Keratinocyte (primary cell): ENCODE measurements around the gene ABCC11. TPM values are rescaled to one million over a fixed set of nuclear protein-coding genes. Genes with fewer than 3 reads are reported as not detected.

Experiments used
- DNase-seq: peaks from one replicate; pipeline ENCODE4 v3.0.0-alpha.2; 2011; ENCODE audit warnings: low read depth, missing footprints, low spot score
- FAIRE-seq: peaks from 2 replicates; lab custom pipeline; 2011; peaks lifted over from hg19 to GRCh38; lab: Jason Lieb, UNC
- H2AFZ ChIP-seq: 2 replicates; pipeline ENCODE4 v1.6.0; 2012; ENCODE audit warnings: low read length, control low read depth, inconsistent platforms; ENCODE audit not compliant: control insufficient read depth
- H3K27ac ChIP-seq: 2 replicates; pipeline ENCODE4 v1.5.1; 2011; ENCODE audit warnings: low read length; ENCODE audit not compliant: control insufficient read depth, insufficient read depth
- H3K27me3 ChIP-seq: 3 replicates; pipeline ENCODE4 v1.6.0; 2011; ENCODE audit warnings: low read length; ENCODE audit not compliant: control insufficient read depth, insufficient read depth; ENCODE audit errors: extremely low read depth
- H3K36me3 ChIP-seq, 2 experiments: 2 replicates in 1 of 2; 3 replicates in 1 of 2; pipeline ENCODE4 v1.5.1; 2011; ENCODE audit warnings: low read length in 2 of 2, mild to moderate bottlenecking in 1 of 2; ENCODE audit not compliant: control insufficient read depth in 2 of 2, insufficient read depth in 2 of 2; ENCODE audit errors: extremely low read depth in 1 of 2
- H3K4me1 ChIP-seq: 3 replicates; pipeline ENCODE4 v1.5.1; 2011; ENCODE audit warnings: low read length; ENCODE audit not compliant: control insufficient read depth, insufficient read depth; ENCODE audit errors: extremely low read depth
- H3K4me2 ChIP-seq: 3 replicates; pipeline ENCODE4 v1.6.0; 2011; ENCODE audit warnings: low read depth, low read length; ENCODE audit not compliant: control insufficient read depth, insufficient read depth; ENCODE audit errors: extremely low read depth
- H3K4me3 ChIP-seq, 3 experiments: fragments of 200-600 bp in 1 of 3; sonication (generic) in 1 of 3; 2 replicates in 2 of 3; 3 replicates in 1 of 3; pipeline ENCODE4 v1.5.1; 2011 to 2016; ENCODE audit warnings: low read length in 3 of 3, mild to moderate bottlenecking in 3 of 3, control low read depth in 2 of 3, inconsistent platforms in 1 of 3, low read depth in 1 of 3, mixed read lengths in 1 of 3, mixed run types in 1 of 3, moderate library complexity in 1 of 3; ENCODE audit not compliant: control insufficient read depth in 2 of 3, insufficient read depth in 2 of 3; ENCODE audit errors: extremely low read depth in 1 of 3
- H3K79me2 ChIP-seq: 2 replicates; pipeline ENCODE4 v1.6.0; 2012; ENCODE audit warnings: low read length; ENCODE audit not compliant: control insufficient read depth, insufficient read depth
- H3K9ac ChIP-seq: 3 replicates; pipeline ENCODE4 v1.6.0; 2011; ENCODE audit warnings: low read length; ENCODE audit not compliant: control insufficient read depth, insufficient read depth; ENCODE audit errors: extremely low read depth
- H3K9me1 ChIP-seq: 3 replicates; pipeline ENCODE4 v1.6.0; 2011; ENCODE audit warnings: low read length; ENCODE audit not compliant: control insufficient read depth, insufficient read depth; ENCODE audit errors: extremely low read depth
- H3K9me3 ChIP-seq: 2 replicates; pipeline ENCODE4 v1.5.1; 2012; ENCODE audit warnings: low read depth, low read length; ENCODE audit not compliant: control insufficient read depth
- H4K20me1 ChIP-seq: 3 replicates; pipeline ENCODE4 v1.6.0; 2011; ENCODE audit warnings: low read length; ENCODE audit not compliant: control insufficient read depth, insufficient read depth; ENCODE audit errors: extremely low read depth
- CTCF ChIP-seq, 3 experiments: IDR thresholded peaks in 1 of 3; conservative IDR thresholded peaks in 1 of 3; optimal IDR thresholded peaks in 1 of 3; 2 replicates in 2 of 3; 3 replicates in 1 of 3; pipeline versions ENCODE3 to v1.5.1; 2011; ENCODE audit warnings: low read length in 3 of 3, mild to moderate bottlenecking in 3 of 3, moderate library complexity in 2 of 3, control low read depth in 1 of 3, inconsistent platforms in 1 of 3; ENCODE audit not compliant: insufficient read depth in 2 of 3; ENCODE audit errors: extremely low read depth in 1 of 3
- EZH2 ChIP-seq: IDR thresholded peaks from one replicate; pipeline ENCODE4 v1.6.1; 2012; ENCODE audit warnings: inconsistent platforms, mild to moderate bottlenecking, low read length, moderate library complexity
- dilution Hi-C: fragments of 300-500 bp; cut with MboI; formaldehyde crosslinking; loops from one replicate; pipeline ENCODE4 v1.7.0; 2020; ENCODE audit warnings: low sequenced_read_pairs; ENCODE audit not compliant: extremely low pct_ligation_motif_present
- polyA plus RNA-seq, 5 experiments: library from polyadenylated mRNA; depleted of rRNA in 3 of 5; stranded (reverse) in 3 of 5; stranded (forward) in 1 of 5; unstranded in 1 of 5; fragments of >200 nt; gene quantifications; 1 replicate in 1 of 5; 2 replicates in 3 of 5; 3 replicates in 1 of 5; pipeline versions ENCODE4 v1.2.1 to v1.2.3, GENCODE V29; 2011 to 2012; ENCODE audit warnings: missing spikeins in 2 of 5, low read depth in 1 of 5, low replicate concordance in 1 of 5

ABCC11 gene
- polyA plus RNA-seq, 1 donor (not counting 4 experiments of a cell fraction or from before 2014, with no cell fraction given) = 0.33 TPM

- Histone ChIP-seq H3K9me3 (peaks cover 2% of the 10 kb centered on the region), H4K20me1 (no peaks in the 10 kb centered on the region), H3K36me3 (peaks cover 15 to 16% of the 10 kb centered on the region in 2 experiments), H3K9me1 (no peaks in the 10 kb centered on the region), H2AFZ (peak overlapping the region; percentile 7), H3K27me3 (no peaks in the 10 kb centered on the region), H3K9ac (peak overlapping the region; percentile 48), H3K27ac (peak overlapping the region; percentile 79), H3K79me2 (peaks cover 6% of the 10 kb centered on the region), H3K4me1 (peaks cover 36% of the 10 kb centered on the region), H3K4me3 (peak overlapping the region in 2 of 3 experiments; percentile 23 to 45), H3K4me2 (peak overlapping the region; percentile 88)
- FAIRE-seq = no peak
- no peak for DNase-seq
- TF ChIP-seq EZH2 (no peak), CTCF (optimal IDR thresholded peaks at IDR 0.05 in 1 of 3, IDR thresholded peaks at IDR 0.05 in 1 of 3, conservative IDR thresholded peaks at IDR 0.05 in 1 of 3; ENCODE audit: extremely low read depth in 1 of 3, insufficient read depth in 2 of 3, low read length in 3 of 3) (no peak)
- dilution Hi-C loops = no loop called here
Measured at GRCh38 chr16:48291754-48292153, 44.4 kb upstream of the ABCC11 start.

- H3K4me2 ChIP-seq = peak overlapping the region; percentile 88
- no peak for TF ChIP-seq CTCF (optimal IDR thresholded peaks at IDR 0.05 in 1 of 3, IDR thresholded peaks at IDR 0.05 in 1 of 3, conservative IDR thresholded peaks at IDR 0.05 in 1 of 3; ENCODE audit: extremely low read depth in 1 of 3, insufficient read depth in 2 of 3, low read length in 3 of 3)
- no peak for TF ChIP-seq EZH2
- peaks cover 36% of the 10 kb centered on the region for H3K4me1 ChIP-seq
- peaks cover 16 to 17% of the 10 kb centered on the region in 2 experiments for H3K36me3 ChIP-seq
- H3K27me3 ChIP-seq = no peaks in the 10 kb centered on the region
- peaks cover 5% of the 10 kb centered on the region for H3K9me3 ChIP-seq
- H3K4me3 ChIP-seq = peak overlapping the region in 2 of 3 experiments; percentile 23 to 45
- dilution Hi-C loops = no loop called here
- H4K20me1 ChIP-seq = no peaks in the 10 kb centered on the region
- peak overlapping the region; percentile 7 for H2AFZ ChIP-seq
- FAIRE-seq (peak; percentile 48), DNase-seq (no peak)
- peak overlapping the region; percentile 48 for H3K9ac ChIP-seq
- peaks cover 8% of the 10 kb centered on the region for H3K79me2 ChIP-seq
- peak overlapping the region; percentile 79 for H3K27ac ChIP-seq
- no peaks in the 10 kb centered on the region for H3K9me1 ChIP-seq
Measured at GRCh38 chr16:48291303-48291702, 44.0 kb upstream of the ABCC11 start.
